Endothelial cell of umbilical vein (primary cell): ENCODE data around the gene NFATC2IP. TPM values are rescaled to one million over a fixed set of nuclear protein-coding genes. Genes with fewer than 3 reads are reported as not detected.

Source experiments
- BruUV-seq: library from RNA; stranded (reverse); fragments of 400-500 nt; replicated peaks from 2 replicates; lab custom pipeline; 2021; lab: Mats Ljungman, UMichigan
- CTCF ChIA-PET: fragments of 300-600, 350-600 bp; sonication (Branson Sonifier 250); formaldehyde crosslinking; loops from one replicate; lab custom pipeline; 2021; ENCODE audit warnings: antibody characterized with exemption, inconsistent platforms; lab: Charles Lee
- POLR2A ChIA-PET: fragments of 300-600, 350-600 bp; sonication (Branson Sonifier 250); formaldehyde crosslinking; loops from one replicate; lab custom pipeline; 2021; ENCODE audit warnings: antibody characterized with exemption, inconsistent platforms; lab: Charles Lee
- DNase-seq: peaks from one replicate; pipeline ENCODE4 v3.0.0-alpha.2; 2011; ENCODE audit warnings: low read depth, low spot score
- FAIRE-seq: peaks from 2 replicates; lab custom pipeline; 2011; peaks lifted over from hg19 to GRCh38; lab: Jason Lieb, UNC
- H2AFZ ChIP-seq: 2 replicates; pipeline ENCODE4 v1.6.0; 2012; ENCODE audit warnings: low read depth, low read length, control low read depth, inconsistent platforms
- H3K27ac ChIP-seq: 2 replicates; pipeline ENCODE4 v1.5.1; 2011; ENCODE audit warnings: low read depth, mild to moderate bottlenecking, control low read depth, low read length, moderate library complexity; ENCODE audit not compliant: insufficient read depth
- H3K27me3 ChIP-seq, 2 experiments: 2 replicates each; pipeline versions ENCODE4 v1.6.0 to v1.6.1; 2011; ENCODE audit warnings: low read length in 2 of 2, mixed read lengths in 1 of 2; ENCODE audit not compliant: control insufficient read depth in 2 of 2, insufficient read depth in 2 of 2
- H3K36me3 ChIP-seq, 2 experiments: 2 replicates in 1 of 2; 3 replicates in 1 of 2; pipeline ENCODE4 v1.5.1; 2011; ENCODE audit warnings: low read length in 2 of 2, mild to moderate bottlenecking in 1 of 2, moderate library complexity in 1 of 2; ENCODE audit not compliant: control insufficient read depth in 2 of 2, insufficient read depth in 2 of 2; ENCODE audit errors: extremely low read depth in 1 of 2
- H3K4me1 ChIP-seq: 3 replicates; pipeline ENCODE4 v1.5.1; 2011; ENCODE audit warnings: mild to moderate bottlenecking, low read length; ENCODE audit not compliant: control insufficient read depth, insufficient read depth; ENCODE audit errors: extremely low read depth
- H3K4me2 ChIP-seq: 2 replicates; pipeline ENCODE4 v1.6.1; 2011; ENCODE audit warnings: low read length, control low read depth, mixed read lengths; ENCODE audit not compliant: insufficient read depth
- H3K4me3 ChIP-seq, 3 experiments: fragments of 200-600 bp in 1 of 3; sonication (generic), shearing (Covaris generic) in 1 of 3; replicated peaks in 1 of 3; 2 replicates each; pipeline ENCODE4 v1.5.1; 2011 to 2016; ENCODE audit warnings: control low read depth in 3 of 3, low read length in 3 of 3, mild to moderate bottlenecking in 2 of 3, inconsistent platforms in 1 of 3, low read depth in 1 of 3, moderate library complexity in 1 of 3; ENCODE audit not compliant: insufficient read depth in 1 of 3
- H3K79me2 ChIP-seq: 2 replicates; pipeline ENCODE4 v1.6.0; 2012; ENCODE audit warnings: low read length, inconsistent platforms; ENCODE audit not compliant: control insufficient read depth, insufficient read depth
- H3K9ac ChIP-seq: replicated peaks from 2 replicates; pipeline ENCODE3; 2011; ENCODE audit warnings: low read length, control low read depth; ENCODE audit not compliant: insufficient read depth; ENCODE audit errors: extremely low read depth
- H3K9me1 ChIP-seq: replicated peaks from 3 replicates; pipeline ENCODE4 v1.6.0; 2011; ENCODE audit warnings: mild to moderate bottlenecking, low read length; ENCODE audit not compliant: control insufficient read depth, insufficient read depth; ENCODE audit errors: extremely low read depth
- H3K9me3 ChIP-seq: replicated peaks from 2 replicates; pipeline ENCODE4 v1.5.1; 2012; ENCODE audit warnings: low read length, inconsistent platforms; ENCODE audit not compliant: control insufficient read depth, insufficient read depth
- H4K20me1 ChIP-seq: replicated peaks from 2 replicates; pipeline ENCODE3; 2011; ENCODE audit warnings: mild to moderate bottlenecking, low read length; ENCODE audit not compliant: control insufficient read depth, insufficient read depth; ENCODE audit errors: extremely low read depth
- EZH2 ChIP-seq: IDR thresholded peaks from 2 replicates; pipeline ENCODE4 v1.6.1; 2012; ENCODE audit warnings: borderline replicate concordance, low read depth, mild to moderate bottlenecking, moderate library complexity, low read length, inconsistent platforms; ENCODE audit not compliant: severe bottlenecking
- FOS ChIP-seq: IDR thresholded peaks from 2 replicates; pipeline ENCODE4 v1.6.1; 2011; ENCODE audit warnings: mild to moderate bottlenecking, low read length, moderate library complexity, borderline replicate concordance; ENCODE audit not compliant: insufficient read depth
- GATA2 ChIP-seq: IDR thresholded peaks from 2 replicates; pipeline ENCODE4 v1.7.0; 2011; ENCODE audit warnings: low read depth, mild to moderate bottlenecking, moderate library complexity, mixed read lengths, low read length; ENCODE audit not compliant: insufficient read length, insufficient read depth
- JUN ChIP-seq: IDR thresholded peaks from 2 replicates; pipeline ENCODE4 v1.6.1; 2011; ENCODE audit warnings: borderline replicate concordance, low read depth; ENCODE audit not compliant: insufficient read length, insufficient read depth
- MYC ChIP-seq: IDR thresholded peaks from one replicate; pipeline ENCODE4 v1.6.1; 2011; ENCODE audit warnings: mild to moderate bottlenecking, low read depth, low read length
- POLR2A ChIP-seq: IDR thresholded peaks from 2 replicates; pipeline ENCODE4 v1.6.1; 2012; ENCODE audit warnings: low read depth, mild to moderate bottlenecking, control low read depth, low read length
- POLR2AphosphoS5 ChIP-seq: IDR thresholded peaks from 2 replicates; pipeline ENCODE4 v1.6.1; 2012; ENCODE audit warnings: low read depth, mild to moderate bottlenecking, control low read depth, low read length, moderate library complexity; ENCODE audit not compliant: insufficient read depth
- dilution Hi-C: fragments of 300-500 bp; cut with MboI; formaldehyde crosslinking; loops from one replicate; pipeline ENCODE4 v1.15.0; 2019; ENCODE audit warnings: low sequenced_read_pairs; ENCODE audit not compliant: extremely low pct_ligation_motif_present
- intact Hi-C: fragments of 100-400 bp; cut with micrococcal nuclease; formaldehyde crosslinking; loops from one replicate; pipeline ENCODE4 v1.10.0; 2022
- polyA plus RNA-seq, 4 experiments: library from polyadenylated mRNA; depleted of rRNA in 3 of 4; stranded (reverse) in 3 of 4; unstranded in 1 of 4; fragments of >200 nt; gene quantifications; 2 replicates each; pipeline versions ENCODE4 v1.2.1 to v1.2.3, GENCODE V29; 2011 to 2012; ENCODE audit warnings: missing spikeins in 1 of 4
- total RNA-seq: library from RNA; stranded (reverse); gene quantifications from 2 replicates; pipeline ENCODE4 v1.2.3, GENCODE V29; 2021
- TF ChIP-seq, protein P1 (sequence below), 2 donors: IDR thresholded peaks; 1 replicate in 1 of 2; 2 replicates in 1 of 2; pipeline ENCODE4 v1.5.1; 2011; ENCODE audit warnings: low read length in 2 of 2, mild to moderate bottlenecking in 2 of 2, moderate library complexity in 2 of 2, control low read depth in 1 of 2, inconsistent platforms in 1 of 2, low read depth in 1 of 2; ENCODE audit not compliant: insufficient read depth in 1 of 2; ENCODE audit errors: extremely low read depth in 1 of 2
- TF ChIP-seq, protein P2 (sequence below): IDR thresholded peaks from 2 replicates; pipeline ENCODE4 v1.6.1; 2011; ENCODE audit not compliant: insufficient read depth, insufficient read length

NFATC2IP gene
- total and polyA plus RNA-seq, 2 donors (not counting 3 experiments of a cell fraction or from before 2014, with no cell fraction given) = 64.1 to 69.6 TPM

DNA sequence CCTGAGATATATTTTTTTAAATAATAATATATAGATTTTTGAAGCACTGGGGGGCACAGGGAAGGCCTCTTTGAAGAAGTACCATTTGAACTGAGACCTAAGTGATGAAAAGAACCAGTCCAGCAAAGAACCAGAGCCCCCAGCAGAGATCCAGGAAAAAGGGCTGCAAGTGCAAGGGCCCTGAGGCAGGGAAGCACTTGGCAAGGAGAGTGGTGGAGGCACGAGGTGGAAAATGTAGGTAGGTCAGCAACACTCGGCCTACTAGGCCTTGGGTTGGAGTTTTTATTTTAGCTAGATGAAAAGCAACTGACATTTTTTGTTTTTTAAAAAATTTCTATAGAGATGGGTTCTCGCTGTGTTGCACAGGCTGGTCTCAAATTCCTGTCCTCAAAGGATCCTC, 20.5 kb upstream of the NFATC2IP start:
- H3K4me2 ChIP-seq = no peak overlapping the region
- no peak overlapping the region for H3K9ac ChIP-seq
- no peaks in the 10 kb centered on the region for H3K9me3 ChIP-seq
- H3K79me2 ChIP-seq = no peaks in the 10 kb centered on the region
- dilution Hi-C loops (no loop called here), intact Hi-C loops (no loop called here)
- no peaks in the 10 kb centered on the region for H3K4me1 ChIP-seq
- H3K27me3 ChIP-seq = no peaks in the 10 kb centered on the region
- TF ChIP-seq MYC (no peak), POLR2AphosphoS5 (no peak), GATA2 (no peak), EZH2 (no peak), POLR2A (no peak), JUN (no peak), FOS (no peak)
- TF ChIP-seq, protein P1, sequence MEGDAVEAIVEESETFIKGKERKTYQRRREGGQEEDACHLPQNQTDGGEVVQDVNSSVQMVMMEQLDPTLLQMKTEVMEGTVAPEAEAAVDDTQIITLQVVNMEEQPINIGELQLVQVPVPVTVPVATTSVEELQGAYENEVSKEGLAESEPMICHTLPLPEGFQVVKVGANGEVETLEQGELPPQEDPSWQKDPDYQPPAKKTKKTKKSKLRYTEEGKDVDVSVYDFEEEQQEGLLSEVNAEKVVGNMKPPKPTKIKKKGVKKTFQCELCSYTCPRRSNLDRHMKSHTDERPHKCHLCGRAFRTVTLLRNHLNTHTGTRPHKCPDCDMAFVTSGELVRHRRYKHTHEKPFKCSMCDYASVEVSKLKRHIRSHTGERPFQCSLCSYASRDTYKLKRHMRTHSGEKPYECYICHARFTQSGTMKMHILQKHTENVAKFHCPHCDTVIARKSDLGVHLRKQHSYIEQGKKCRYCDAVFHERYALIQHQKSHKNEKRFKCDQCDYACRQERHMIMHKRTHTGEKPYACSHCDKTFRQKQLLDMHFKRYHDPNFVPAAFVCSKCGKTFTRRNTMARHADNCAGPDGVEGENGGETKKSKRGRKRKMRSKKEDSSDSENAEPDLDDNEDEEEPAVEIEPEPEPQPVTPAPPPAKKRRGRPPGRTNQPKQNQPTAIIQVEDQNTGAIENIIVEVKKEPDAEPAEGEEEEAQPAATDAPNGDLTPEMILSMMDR (IDR thresholded peaks at IDR 0.05; ENCODE audit: extremely low read depth in 1 of 2, insufficient read depth in 1 of 2, low read depth in 1 of 2, low read length in 2 of 2) = no peak
- TF ChIP-seq, protein P2, sequence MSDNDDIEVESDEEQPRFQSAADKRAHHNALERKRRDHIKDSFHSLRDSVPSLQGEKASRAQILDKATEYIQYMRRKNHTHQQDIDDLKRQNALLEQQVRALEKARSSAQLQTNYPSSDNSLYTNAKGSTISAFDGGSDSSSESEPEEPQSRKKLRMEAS = no peak
- no peaks in the 10 kb centered on the region for H3K36me3 ChIP-seq
- ChIA-PET CTCF (interaction anchor here (1.0 kb wide), 1 partner anchor 15 kb away, joined by 3 read pairs; no protein-coding TSS in a partner anchor), POLR2A (no interaction called here)
- no TSS peak for BruUV-seq
- H3K27ac ChIP-seq = no peak overlapping the region
- no peaks in the 10 kb centered on the region for H3K9me1 ChIP-seq
- no peaks in the 10 kb centered on the region for H4K20me1 ChIP-seq
- DNase-seq (no peak), FAIRE-seq (no peak)
- H3K4me3 ChIP-seq = no peak overlapping the region
- no peak overlapping the region for H2AFZ ChIP-seq
